AG04449 (cell line): ENCODE data around the gene TPM1.
A peak's percentile ranks its signal among the peaks of the same experiment; 100 is the strongest.

ENCODE experiments used
- CTCF ChIA-PET: fragments of 350-600 bp; formaldehyde crosslinking; extraction: SDS; loops from one replicate; lab custom pipeline; 2021; ENCODE audit warnings: antibody characterized with exemption; lab: Yijun Ruan, JAX
- POLR2A ChIA-PET: fragments of 400-600, 350-600 bp; formaldehyde crosslinking; extraction: SDS; loops from one replicate; lab custom pipeline; 2020; ENCODE audit warnings: antibody characterized with exemption, inconsistent platforms; lab: Yijun Ruan, JAX
- DNase-seq: peaks from one replicate; pipeline ENCODE4 v3.0.0-alpha.2; 2010; ENCODE audit warnings: low read depth, low spot score
- H3K4me3 ChIP-seq: 2 replicates; pipeline ENCODE4 v1.5.1; 2011; ENCODE audit warnings: low read depth, mild to moderate bottlenecking, control low read depth, low read length
- TF ChIP-seq, protein P1 (sequence below): IDR thresholded peaks from one replicate; pipeline ENCODE4 v1.5.1; 2011; ENCODE audit warnings: mild to moderate bottlenecking, moderate library complexity, low read length, control low read depth, inconsistent platforms; ENCODE audit not compliant: insufficient read depth; ENCODE audit errors: missing control alignments

Gene TPM1

DNA sequence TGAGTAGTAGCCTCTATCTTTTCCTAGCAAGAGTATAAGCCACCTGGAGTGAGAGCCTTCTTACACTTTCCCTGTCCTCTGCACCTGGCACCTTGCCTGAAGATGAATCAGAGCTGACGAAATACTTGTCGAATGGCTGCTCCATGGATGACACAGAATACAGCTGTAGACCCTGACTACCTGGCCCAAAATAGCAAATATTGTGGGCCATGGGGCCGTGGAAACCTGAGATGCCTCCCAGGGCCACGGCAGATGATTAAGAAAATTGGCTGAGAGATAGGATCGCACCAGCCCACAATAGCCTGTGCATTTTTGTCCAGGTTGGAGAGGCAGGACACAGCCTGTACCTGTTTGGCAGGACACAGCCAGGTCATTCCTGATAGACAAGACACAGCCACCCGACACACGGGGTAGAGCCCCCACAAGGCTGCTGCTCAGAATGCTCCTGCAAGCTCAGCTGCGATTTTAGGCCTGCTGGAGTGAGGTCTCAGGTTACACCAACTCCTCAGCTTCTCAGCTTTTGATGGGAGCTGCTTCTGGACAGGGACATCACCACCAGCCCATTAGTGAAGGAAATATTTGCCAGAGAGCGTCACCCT is 22.9 kb upstream of the TPM1 start:
- ChIA-PET CTCF (interaction anchor here (0.8 to 1.1 kb wide), 3 partner anchors 18 to 171 kb away, joined by 3 to 4 read pairs (median 3); no protein-coding TSS in a partner anchor), POLR2A (interaction anchor here (1.5 kb wide), 1 partner anchor 23 kb away, joined by 10 read pairs; the partner anchor contains the start of gene TPM1)
- H3K4me3 ChIP-seq, result no peak overlapping the region
- TF ChIP-seq, protein P1, sequence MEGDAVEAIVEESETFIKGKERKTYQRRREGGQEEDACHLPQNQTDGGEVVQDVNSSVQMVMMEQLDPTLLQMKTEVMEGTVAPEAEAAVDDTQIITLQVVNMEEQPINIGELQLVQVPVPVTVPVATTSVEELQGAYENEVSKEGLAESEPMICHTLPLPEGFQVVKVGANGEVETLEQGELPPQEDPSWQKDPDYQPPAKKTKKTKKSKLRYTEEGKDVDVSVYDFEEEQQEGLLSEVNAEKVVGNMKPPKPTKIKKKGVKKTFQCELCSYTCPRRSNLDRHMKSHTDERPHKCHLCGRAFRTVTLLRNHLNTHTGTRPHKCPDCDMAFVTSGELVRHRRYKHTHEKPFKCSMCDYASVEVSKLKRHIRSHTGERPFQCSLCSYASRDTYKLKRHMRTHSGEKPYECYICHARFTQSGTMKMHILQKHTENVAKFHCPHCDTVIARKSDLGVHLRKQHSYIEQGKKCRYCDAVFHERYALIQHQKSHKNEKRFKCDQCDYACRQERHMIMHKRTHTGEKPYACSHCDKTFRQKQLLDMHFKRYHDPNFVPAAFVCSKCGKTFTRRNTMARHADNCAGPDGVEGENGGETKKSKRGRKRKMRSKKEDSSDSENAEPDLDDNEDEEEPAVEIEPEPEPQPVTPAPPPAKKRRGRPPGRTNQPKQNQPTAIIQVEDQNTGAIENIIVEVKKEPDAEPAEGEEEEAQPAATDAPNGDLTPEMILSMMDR, result no peak
- peak; percentile 26 for DNase-seq

DNA sequence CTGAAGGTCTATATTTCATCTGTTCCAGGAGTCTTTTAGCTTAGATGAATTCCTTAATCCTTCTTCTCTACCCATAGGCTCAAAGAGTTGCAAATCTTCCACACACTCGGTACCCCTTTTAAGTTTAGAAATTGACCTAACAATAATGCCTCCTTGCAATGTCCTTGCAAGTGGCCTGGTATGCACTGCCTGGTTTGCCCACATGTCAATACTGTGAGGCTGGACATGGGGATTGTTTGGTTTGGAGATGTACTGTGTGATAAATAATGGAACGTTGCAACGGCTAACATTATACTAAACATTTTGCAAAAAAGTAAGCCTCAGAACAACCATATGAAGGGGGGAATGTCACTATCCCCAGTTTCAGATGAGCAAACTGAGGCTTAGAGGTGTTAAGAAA is 22.4 kb upstream of the TPM1 start:
- POLR2A ChIA-PET, result interaction anchor here (1.5 kb wide), 1 partner anchor 22 kb away, joined by 10 read pairs; the partner anchor contains the start of gene TPM1

GRCh38 chr15:63020759-63021430 is 21.7 kb upstream of the TPM1 start:
- TF ChIP-seq, protein P1, result no peak
- ChIA-PET POLR2A (no interaction called here), CTCF (interaction anchor here (0.8 kb wide), 1 partner anchor 27 kb away, joined by 4 read pairs; no protein-coding TSS in a partner anchor)
- H3K4me3 ChIP-seq, result no peak overlapping the region
- DNase-seq, result no peak

More for the DNA sequence above, 22.4 kb upstream of the TPM1 start:
- DNase-seq, result no peak
- H3K4me3 ChIP-seq, result no peak overlapping the region
- CTCF ChIA-PET, result interaction anchor here (0.8 to 1.1 kb wide), 3 partner anchors 17 to 172 kb away, joined by 3 to 4 read pairs (median 3); no protein-coding TSS in a partner anchor
- TF ChIP-seq, protein P1, result no peak

- ChIA-PET CTCF (interaction anchor here (1.8 to 2.0 kb wide), 2 partner anchors 26 to 173 kb away, joined by 5 to 7 read pairs; no protein-coding TSS in a partner anchor), POLR2A (interaction anchor here (1.2 kb wide), 1 partner anchor 20 kb away, joined by 3 read pairs; the partner anchor contains the start of gene TPM1)
- H3K4me3 ChIP-seq, result no peak overlapping the region
- TF ChIP-seq, protein P1, result no peak
- DNase-seq, result no peak
These were observed 20.4 kb upstream of the TPM1 start for GRCh38 chr15:63022181-63022580.

DNA sequence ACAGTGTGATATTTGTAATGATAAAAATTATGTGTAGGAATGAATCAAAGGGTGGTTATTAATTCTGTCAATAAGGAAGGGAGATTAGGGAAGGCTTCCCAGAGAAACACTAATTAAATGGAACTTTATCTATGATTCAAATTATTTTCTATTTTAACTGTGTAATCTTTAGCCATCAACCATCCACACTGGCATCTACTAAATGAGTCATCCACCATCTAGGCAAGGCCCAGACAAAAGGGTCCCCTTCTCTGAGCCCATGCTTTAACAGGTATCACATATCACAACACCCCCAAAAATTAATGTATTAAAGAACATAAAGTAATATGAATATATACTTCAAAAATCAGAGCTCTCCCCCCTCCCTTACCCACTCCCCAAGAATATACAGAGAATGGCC is 19.9 kb upstream of the TPM1 start:
- H3K4me3 ChIP-seq, result no peak overlapping the region
- DNase-seq, result no peak
- POLR2A ChIA-PET, result interaction anchor here (0.7 to 1.8 kb wide), 5 partner anchors 17 to 303 kb away, joined by 3 to 8 read pairs (median 3); partner anchors contain the start of gene TPM1
- CTCF ChIA-PET, result interaction anchor here (1.0 to 2.0 kb wide), 4 partner anchors 17 to 174 kb away, joined by 3 to 7 read pairs (median 4); partner anchors contain the start of gene TPM1
- TF ChIP-seq, protein P1, result no peak
